Bronchial epithelial cell (primary cell): ENCODE measurements around the gene SPINK1. TPM values are rescaled to one million over a fixed set of nuclear protein-coding genes. Genes with fewer than 3 reads are reported as not detected.
A peak's percentile ranks its signal among the peaks of the same experiment; 100 is the strongest.

Source experiments
- DNase-seq: peaks from one replicate; pipeline ENCODE4 v3.0.0-alpha.2; 2010; ENCODE audit warnings: low read depth
- FAIRE-seq: peaks from 2 replicates; lab custom pipeline; 2011; peaks lifted over from hg19 to GRCh38; lab: Jason Lieb, UNC
- H3K27me3 ChIP-seq: 2 replicates; pipeline ENCODE4 v1.5.1; 2011; ENCODE audit warnings: low read length; ENCODE audit not compliant: control insufficient read depth, insufficient read depth
- H3K36me3 ChIP-seq: 2 replicates; pipeline ENCODE4 v1.5.1; 2011; ENCODE audit warnings: low read length; ENCODE audit not compliant: control insufficient read depth, insufficient read depth
- H3K4me3 ChIP-seq: 2 replicates; pipeline ENCODE4 v1.5.1; 2011; ENCODE audit warnings: mild to moderate bottlenecking, low read depth, low read length, control low read depth
- total RNA-seq: library from RNA; depleted of rRNA; stranded (reverse); fragments of >200 nt; gene quantifications from 2 replicates; pipeline ENCODE4 v1.2.1, GENCODE V29; 2014
- TF ChIP-seq, protein P1 (sequence below): IDR thresholded peaks from 2 replicates; pipeline ENCODE4 v1.5.1; 2011; ENCODE audit warnings: mild to moderate bottlenecking, moderate library complexity, low read length, control low read depth, inconsistent platforms; ENCODE audit not compliant: insufficient read depth, severe bottlenecking

The SPINK1 gene
- total RNA-seq, 1 donor from 2014 or later = 1.1 TPM

DNA sequence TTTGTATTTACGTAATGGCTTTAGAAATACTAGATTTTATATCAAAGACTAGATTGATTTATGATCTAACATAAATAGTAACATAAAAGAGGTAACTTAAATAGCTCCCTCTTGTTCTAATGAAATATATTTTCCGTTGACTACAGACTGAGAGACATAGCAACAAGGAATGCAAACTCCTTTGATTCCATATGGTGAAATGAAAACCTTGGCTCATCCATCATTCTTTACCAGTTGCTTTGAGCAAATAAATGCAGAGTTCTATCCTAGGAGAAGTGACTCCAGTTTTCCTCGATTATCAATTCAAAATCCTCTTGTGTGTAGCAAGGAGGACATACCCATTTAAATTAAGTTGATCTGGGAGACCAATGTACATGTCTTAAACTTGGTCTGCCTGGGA, 31.0 kb downstream of the SPINK1 start:
- Histone ChIP-seq H3K4me3 (no peak overlapping the region), H3K27me3 (peaks cover 3% of the 10 kb centered on the region), H3K36me3 (no peaks in the 10 kb centered on the region)
- DNase-seq (no peak), FAIRE-seq (no peak)
- TF ChIP-seq, protein P1, sequence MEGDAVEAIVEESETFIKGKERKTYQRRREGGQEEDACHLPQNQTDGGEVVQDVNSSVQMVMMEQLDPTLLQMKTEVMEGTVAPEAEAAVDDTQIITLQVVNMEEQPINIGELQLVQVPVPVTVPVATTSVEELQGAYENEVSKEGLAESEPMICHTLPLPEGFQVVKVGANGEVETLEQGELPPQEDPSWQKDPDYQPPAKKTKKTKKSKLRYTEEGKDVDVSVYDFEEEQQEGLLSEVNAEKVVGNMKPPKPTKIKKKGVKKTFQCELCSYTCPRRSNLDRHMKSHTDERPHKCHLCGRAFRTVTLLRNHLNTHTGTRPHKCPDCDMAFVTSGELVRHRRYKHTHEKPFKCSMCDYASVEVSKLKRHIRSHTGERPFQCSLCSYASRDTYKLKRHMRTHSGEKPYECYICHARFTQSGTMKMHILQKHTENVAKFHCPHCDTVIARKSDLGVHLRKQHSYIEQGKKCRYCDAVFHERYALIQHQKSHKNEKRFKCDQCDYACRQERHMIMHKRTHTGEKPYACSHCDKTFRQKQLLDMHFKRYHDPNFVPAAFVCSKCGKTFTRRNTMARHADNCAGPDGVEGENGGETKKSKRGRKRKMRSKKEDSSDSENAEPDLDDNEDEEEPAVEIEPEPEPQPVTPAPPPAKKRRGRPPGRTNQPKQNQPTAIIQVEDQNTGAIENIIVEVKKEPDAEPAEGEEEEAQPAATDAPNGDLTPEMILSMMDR = no peak

DNA sequence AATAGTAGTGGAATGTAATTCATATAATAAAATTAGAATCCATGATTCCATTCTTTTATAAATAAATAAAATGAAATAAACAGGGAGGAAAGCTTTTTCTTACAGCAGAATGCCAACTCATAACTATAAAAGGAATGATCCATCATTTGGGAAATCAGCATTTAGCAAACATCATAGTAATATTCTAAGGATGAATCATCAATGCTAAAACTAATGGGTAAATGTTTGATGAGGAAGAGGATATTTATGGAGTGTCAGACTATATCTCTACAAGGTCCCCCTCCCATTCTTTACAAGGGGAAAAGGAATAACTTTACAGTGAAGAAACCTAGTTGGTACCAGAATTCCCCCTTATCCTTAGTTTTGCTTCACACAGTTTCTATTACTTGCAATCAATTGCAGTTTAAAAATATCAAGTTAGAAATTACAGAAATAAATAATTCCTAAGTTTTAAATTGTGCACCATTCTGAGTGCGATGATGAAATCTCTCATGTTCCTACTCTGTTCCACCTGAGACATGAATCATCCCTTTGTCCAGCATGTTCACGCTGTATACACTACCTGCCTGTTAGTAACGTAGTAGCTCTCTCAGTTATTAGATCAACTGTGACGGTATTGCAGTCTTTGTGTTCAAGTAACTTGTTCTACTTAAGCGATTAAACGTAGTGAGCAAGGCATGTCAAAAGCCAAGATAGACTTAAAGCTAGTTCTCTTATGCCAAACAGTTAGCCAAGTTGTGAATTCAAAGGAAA, 34.7 kb downstream of the SPINK1 start:
- peak; percentile 75 for DNase-seq

DNA sequence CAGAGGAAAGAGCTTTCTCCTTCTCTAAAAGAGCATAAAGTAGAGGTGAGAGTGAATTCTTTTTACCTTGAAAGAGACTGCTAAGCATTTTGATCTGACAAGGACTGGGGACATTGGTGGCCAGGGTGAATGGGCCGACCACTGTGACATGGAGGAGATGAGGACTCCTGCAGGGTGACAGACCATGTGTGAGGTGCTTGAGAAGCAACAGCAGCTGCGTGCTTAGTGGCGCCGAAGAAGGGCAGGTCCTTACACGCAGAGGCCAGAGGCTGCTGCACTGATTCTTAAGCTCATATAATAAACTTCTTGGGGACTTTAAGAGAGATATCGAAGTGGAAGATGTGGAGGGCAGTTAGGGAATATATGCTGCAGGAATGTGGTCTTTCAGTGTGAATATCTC, 40.3 kb downstream of the SPINK1 start:
- FAIRE-seq = no peak
- Histone ChIP-seq H3K27me3 (no peaks in the 10 kb centered on the region), H3K36me3 (no peaks in the 10 kb centered on the region), H3K4me3 (no peak overlapping the region)
- TF ChIP-seq, protein P1 = no peak
- no peak for DNase-seq

More for the DNA sequence above, 34.7 kb downstream of the SPINK1 start:
- no peaks in the 10 kb centered on the region for H3K36me3 ChIP-seq
- TF ChIP-seq, protein P1 = no peak
- H3K27me3 ChIP-seq = peaks cover 2% of the 10 kb centered on the region
- peak; percentile 18 for FAIRE-seq
- H3K4me3 ChIP-seq = no peak overlapping the region

DNA sequence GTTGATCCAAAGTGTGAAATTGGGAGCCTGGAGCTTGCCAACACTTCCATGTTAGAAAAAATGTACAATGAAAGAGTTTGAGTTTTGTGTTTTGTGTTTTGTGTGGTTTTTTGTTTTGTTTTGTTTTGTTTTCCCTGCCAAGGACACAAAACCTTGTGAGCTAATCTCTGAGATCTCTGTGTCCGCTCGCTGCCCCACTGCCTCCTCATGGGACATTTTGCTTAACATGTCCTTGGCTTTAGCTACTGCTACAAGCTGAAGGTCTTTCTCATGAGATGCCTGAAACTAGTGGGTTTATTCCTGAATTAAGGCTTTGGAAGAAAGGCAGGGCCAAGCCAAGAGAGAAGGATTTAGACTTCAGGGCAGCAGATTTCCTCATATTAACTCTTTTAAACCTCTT, 41.7 kb downstream of the SPINK1 start:
- H3K4me3 ChIP-seq = no peak overlapping the region
- DNase-seq = no peak
- no peaks in the 10 kb centered on the region for H3K36me3 ChIP-seq
- TF ChIP-seq, protein P1 = no peak
- no peaks in the 10 kb centered on the region for H3K27me3 ChIP-seq
- FAIRE-seq = no peak

DNA sequence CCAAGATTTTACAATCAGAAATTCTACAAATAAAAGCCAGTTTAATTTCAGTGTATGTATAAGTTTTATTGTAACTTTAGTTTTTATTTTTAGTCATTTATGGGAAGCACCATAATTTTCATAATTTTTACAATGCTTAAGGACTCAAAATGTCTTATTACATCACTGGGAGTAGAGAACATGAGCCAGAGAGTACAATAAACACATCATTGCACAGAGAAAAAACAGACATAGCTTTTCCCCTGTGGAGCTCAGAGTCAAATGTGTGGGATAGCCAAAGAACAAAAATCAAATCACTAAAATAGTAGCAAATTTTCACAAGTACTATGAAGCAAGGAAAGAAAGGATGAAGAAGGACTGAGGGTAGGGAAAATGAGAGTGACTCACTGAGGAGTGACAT, 43.4 kb downstream of the SPINK1 start:
- Histone ChIP-seq H3K36me3 (no peaks in the 10 kb centered on the region), H3K27me3 (no peaks in the 10 kb centered on the region), H3K4me3 (no peak overlapping the region)
- FAIRE-seq = no peak
- TF ChIP-seq, protein P1 = no peak
- DNase-seq = no peak
